ENCODE data around the gene KHK. TPM values are rescaled to one million over a fixed set of nuclear protein-coding genes. Genes with fewer than 3 reads are reported as not detected.

KHK gene
- total RNA-seq, 4 donors from 2014 or later = 1.8 to 12.0 (median 6.3) TPM

DNA sequence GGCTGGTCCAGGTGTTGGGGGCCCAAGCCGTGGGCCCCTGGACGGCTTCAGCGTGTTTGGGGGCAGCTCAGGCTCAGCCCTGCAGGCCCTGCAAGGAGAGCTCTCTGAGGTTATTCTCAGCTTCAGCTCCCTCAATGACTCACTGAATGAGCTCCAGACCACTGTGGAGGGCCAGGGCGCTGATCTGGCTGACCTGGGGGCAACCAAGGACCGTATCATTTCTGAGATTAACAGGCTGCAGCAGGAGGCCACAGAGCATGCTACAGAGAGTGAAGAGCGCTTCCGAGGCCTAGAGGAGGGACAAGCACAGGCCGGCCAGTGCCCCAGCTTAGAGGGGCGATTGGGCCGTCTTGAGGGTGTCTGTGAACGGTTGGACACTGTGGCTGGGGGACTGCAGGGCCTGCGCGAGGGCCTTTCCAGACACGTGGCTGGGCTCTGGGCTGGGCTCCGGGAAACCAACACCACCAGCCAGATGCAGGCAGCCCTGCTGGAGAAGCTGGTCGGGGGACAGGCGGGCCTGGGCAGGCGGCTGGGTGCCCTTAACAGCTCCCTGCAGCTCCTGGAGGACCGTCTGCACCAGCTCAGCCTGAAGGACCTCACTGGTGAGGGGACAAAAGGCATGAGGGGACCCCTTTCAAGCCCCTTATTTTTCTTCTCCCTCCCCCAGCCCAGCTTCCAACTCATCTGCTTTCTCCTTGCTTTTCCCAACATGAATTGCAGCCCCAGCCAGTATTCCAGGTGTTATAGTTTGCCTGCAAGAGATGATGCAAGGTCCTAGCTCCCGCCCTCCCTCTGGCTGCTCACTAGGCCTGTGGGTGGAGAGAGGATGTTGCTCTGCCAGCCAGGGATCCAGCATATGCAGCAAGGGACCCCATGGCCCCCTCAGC, 2.9 kb upstream of the KHK start:
- in situ Hi-C loops (cut with MboI; ENCODE audit: low pct_ligation_motif_present in 1 of 4, low pct_unique_long_range_greater_than_20kb in 1 of 4, low sequenced_read_pairs in 3 of 4) (loop anchor here (10.0 to 25.0 kb wide), 2 partner anchors 119 to 121 kb away; partner anchors contain the start of gene MAPRE3 (in 3 of the 4)), intact Hi-C loops (cut with DNase I; ENCODE audit: low total_unique reads) (no loop called here)
- Histone ChIP-seq H3K27ac (peak overlapping the region in 2 of 4 donors; percentile 29 to 94), H3K4me3 (no peak overlapping the region), H3K36me3 (no peaks in the 10 kb centered on the region), H3K9me3 (no peaks in the 10 kb centered on the region), H3K27me3 (no peaks in the 10 kb centered on the region), H3K4me1 (peaks cover 25 to 57% (median 36%) of the 10 kb centered on the region in 4 donors)
- TF ChIP-seq, protein P1, sequence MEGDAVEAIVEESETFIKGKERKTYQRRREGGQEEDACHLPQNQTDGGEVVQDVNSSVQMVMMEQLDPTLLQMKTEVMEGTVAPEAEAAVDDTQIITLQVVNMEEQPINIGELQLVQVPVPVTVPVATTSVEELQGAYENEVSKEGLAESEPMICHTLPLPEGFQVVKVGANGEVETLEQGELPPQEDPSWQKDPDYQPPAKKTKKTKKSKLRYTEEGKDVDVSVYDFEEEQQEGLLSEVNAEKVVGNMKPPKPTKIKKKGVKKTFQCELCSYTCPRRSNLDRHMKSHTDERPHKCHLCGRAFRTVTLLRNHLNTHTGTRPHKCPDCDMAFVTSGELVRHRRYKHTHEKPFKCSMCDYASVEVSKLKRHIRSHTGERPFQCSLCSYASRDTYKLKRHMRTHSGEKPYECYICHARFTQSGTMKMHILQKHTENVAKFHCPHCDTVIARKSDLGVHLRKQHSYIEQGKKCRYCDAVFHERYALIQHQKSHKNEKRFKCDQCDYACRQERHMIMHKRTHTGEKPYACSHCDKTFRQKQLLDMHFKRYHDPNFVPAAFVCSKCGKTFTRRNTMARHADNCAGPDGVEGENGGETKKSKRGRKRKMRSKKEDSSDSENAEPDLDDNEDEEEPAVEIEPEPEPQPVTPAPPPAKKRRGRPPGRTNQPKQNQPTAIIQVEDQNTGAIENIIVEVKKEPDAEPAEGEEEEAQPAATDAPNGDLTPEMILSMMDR (IDR thresholded peaks at IDR 0.05) = no peak
- no peak for DNase-seq
- 60 to 89% methylated on average over 2 to 17 of the region's 20 CpGs for WGBS, 2 donors (ENCODE audit: low coverage in 1 of 2)

DNA sequence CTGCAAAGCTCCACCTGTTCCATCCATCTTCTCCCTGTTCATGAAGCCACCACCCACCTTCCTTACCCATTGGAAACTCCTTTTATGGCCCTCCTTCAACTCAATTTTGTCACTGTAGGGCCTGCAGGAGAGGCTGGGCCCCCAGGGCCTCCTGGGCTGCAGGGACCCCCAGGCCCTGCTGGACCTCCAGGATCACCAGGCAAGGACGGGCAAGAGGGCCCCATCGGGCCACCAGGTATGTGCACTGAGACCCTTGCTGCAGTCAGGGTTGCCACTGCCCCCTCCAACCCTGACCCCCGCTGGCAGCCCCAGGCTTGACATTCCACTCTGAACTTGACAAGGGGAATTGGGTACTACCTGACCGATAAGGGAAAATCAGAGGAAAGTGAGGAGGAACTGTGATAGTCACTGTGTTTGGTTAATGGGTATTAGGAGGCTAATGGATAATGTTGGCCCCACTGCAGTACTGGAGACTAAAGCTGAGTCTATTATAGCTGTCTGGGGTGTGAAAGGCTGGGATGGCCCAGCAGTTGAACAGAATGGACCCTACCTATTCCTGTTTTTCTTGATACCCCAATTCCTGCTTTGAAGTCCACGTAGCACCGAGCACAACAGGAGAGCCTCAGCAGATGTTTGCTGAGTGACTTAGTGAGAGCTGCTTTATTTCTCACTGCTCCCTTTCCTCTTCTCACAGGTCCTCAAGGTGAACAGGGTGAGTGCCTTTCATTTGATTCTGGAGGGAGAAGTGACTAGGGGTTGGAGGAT, 2.1 kb upstream of the KHK start:
- Histone ChIP-seq H3K27ac (peak overlapping the region in 3 of 4 donors; percentile 92 to 94 (median 93)), H3K36me3 (no peaks in the 10 kb centered on the region), H3K9me3 (no peaks in the 10 kb centered on the region), H3K4me1 (peaks cover 25 to 57% (median 36%) of the 10 kb centered on the region in 4 donors), H3K27me3 (no peaks in the 10 kb centered on the region), H3K4me3 (no peak overlapping the region)
- DNase-seq = no peak
- in situ Hi-C loops (cut with MboI; ENCODE audit: low pct_ligation_motif_present in 1 of 4, low pct_unique_long_range_greater_than_20kb in 1 of 4, low sequenced_read_pairs in 3 of 4) = loop anchor here (10.0 to 25.0 kb wide), 2 partner anchors 120 to 122 kb away; partner anchors contain the start of gene MAPRE3 (in 3 of the 4)
- intact Hi-C loops (cut with DNase I; ENCODE audit: low total_unique reads) = loop anchor here (5.0 kb wide), 2 partner anchors 32 to 52 kb away; partner anchors contain the start of genes AGBL5 and TMEM214
- WGBS, 2 donors (ENCODE audit: low coverage in 1 of 2) = 67 to 89% methylated on average over 1 to 6 of the region's 6 CpGs
- TF ChIP-seq EP300 (IDR thresholded peaks at IDR 0.05; ENCODE audit: low read depth) = no peak
- TF ChIP-seq POLR2A (IDR thresholded peaks at IDR 0.05) = no peak
- TF ChIP-seq, protein P1 (IDR thresholded peaks at IDR 0.05) = no peak

DNA sequence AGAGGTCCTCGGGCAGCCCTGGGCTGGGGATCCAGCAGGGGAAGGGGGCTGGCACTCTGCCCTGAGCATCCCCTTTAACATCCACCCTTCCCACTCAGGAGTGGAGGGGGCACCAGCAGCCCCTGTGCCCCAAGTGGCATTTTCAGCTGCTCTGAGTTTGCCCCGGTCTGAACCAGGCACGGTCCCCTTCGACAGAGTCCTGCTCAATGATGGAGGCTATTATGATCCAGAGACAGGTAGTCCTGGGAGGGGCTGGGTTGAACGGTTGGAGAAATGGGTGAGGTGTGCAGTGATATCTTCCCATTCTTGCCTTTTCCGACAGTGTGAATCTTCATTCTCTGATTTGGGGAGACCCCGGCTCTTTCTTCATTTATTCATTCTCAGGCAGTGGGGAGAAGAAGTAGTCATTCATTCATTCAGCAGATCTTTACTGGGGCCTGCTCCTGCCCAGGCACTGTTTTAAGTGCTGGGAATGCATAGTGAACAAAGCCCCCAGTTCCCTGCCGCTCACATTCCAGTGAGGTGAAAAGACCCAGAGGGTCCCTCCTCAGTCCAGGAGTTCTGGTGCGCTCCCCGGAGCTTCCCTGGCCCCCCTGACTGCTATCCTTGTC, 1.4 kb upstream of the KHK start:
- no peaks in the 10 kb centered on the region for H3K9me3 ChIP-seq
- H3K4me1 ChIP-seq = peaks cover 25 to 57% (median 36%) of the 10 kb centered on the region in 4 donors
- H3K27ac ChIP-seq = peak overlapping the region; percentile 92 to 94 (median 92)
- peak overlapping the region in 3 of 4 donors; percentile 51 to 72 (median 54) for H3K4me3 ChIP-seq
- no peaks in the 10 kb centered on the region for H3K27me3 ChIP-seq
- DNase-seq = no peak
- intact Hi-C loops (cut with DNase I; ENCODE audit: low total_unique reads) (loop anchor here (5.0 kb wide), 2 partner anchors 33 to 53 kb away; partner anchors contain the start of genes AGBL5 and TMEM214), in situ Hi-C loops (cut with MboI; ENCODE audit: low pct_ligation_motif_present in 1 of 4, low pct_unique_long_range_greater_than_20kb in 1 of 4, low sequenced_read_pairs in 3 of 4) (loop anchor here (10.0 to 25.0 kb wide), 2 partner anchors 120 to 123 kb away; partner anchors contain the start of gene MAPRE3 (in 3 of the 4))
- H3K36me3 ChIP-seq = no peaks in the 10 kb centered on the region
- WGBS, 2 donors (ENCODE audit: low coverage in 1 of 2) = 55% methylated on average over 9 of the region's 10 CpGs; no CpG with 5 or more reads in 1 of the 2 donors
- no peak for TF ChIP-seq POLR2AphosphoS5 (IDR thresholded peaks at IDR 0.05)
- TF ChIP-seq, protein P1 (IDR thresholded peaks at IDR 0.05) = peak in 1 of 5 experiments; percentile 17
